Vagina (tissue), 2 donors: ENCODE results near the gene SLC9C1. TPM values are rescaled to one million over a fixed set of nuclear protein-coding genes. Genes with fewer than 3 reads are reported as not detected.

ENCODE experiments used
- DNase-seq, 2 donors: peaks; one replicate each; pipeline ENCODE4 v3.0.0-alpha.2; 2017; ENCODE audit errors: extremely low spot score in 2 of 2
- H3K27ac ChIP-seq: fragments of 200-600 bp; sonication (generic); one replicate; pipeline ENCODE4 v1.5.1; 2019
- H3K27me3 ChIP-seq: fragments of 200-600 bp; sonication (generic); one replicate; pipeline ENCODE4 v1.5.1; 2019
- H3K36me3 ChIP-seq, 2 donors: fragments of 200-600 bp; sonication (generic); one replicate each; pipeline ENCODE4 v1.5.1; 2017 to 2019
- H3K4me1 ChIP-seq: fragments of 200-600 bp; sonication (generic); one replicate; pipeline ENCODE4 v1.5.1; 2019
- H3K4me3 ChIP-seq, 2 donors: fragments of 200-600 bp; sonication (generic); 1 replicate in 1 of 2; 2 replicates in 1 of 2; pipeline ENCODE4 v1.5.1; 2016 to 2019
- H3K9me3 ChIP-seq: fragments of 200-600 bp; sonication (generic); one replicate; pipeline ENCODE4 v1.5.1; 2019
- CTCF ChIP-seq, 3 experiments: fragments of 450-650 bp in 2 of 3; fragments of 200-600 bp in 1 of 3; sonication (generic) in 1 of 3; IDR thresholded peaks; one replicate each; pipeline ENCODE4 v1.5.1; 2017 to 2019; ENCODE audit warnings: antibody characterized with exemption in 3 of 3, mild to moderate bottlenecking in 2 of 3, moderate library complexity in 2 of 3
- POLR2A ChIP-seq, 2 donors: fragments of 450-650 bp; IDR thresholded peaks; one replicate each; pipeline ENCODE4 v1.6.1; 2017; ENCODE audit warnings: antibody characterized with exemption in 2 of 2, mild to moderate bottlenecking in 2 of 2, moderate library complexity in 2 of 2
- POLR2AphosphoS5 ChIP-seq, 2 donors: sonication (generic); formaldehyde crosslinking; IDR thresholded peaks; one replicate each; pipeline ENCODE4 v1.9.0; 2017; ENCODE audit warnings: antibody characterized with exemption in 2 of 2, mild to moderate bottlenecking in 2 of 2, low read depth in 1 of 2; ENCODE audit not compliant: insufficient read depth in 1 of 2
- intact Hi-C: fragments of 100-400 bp; cut with DNase I; formaldehyde crosslinking; loops from one replicate; pipeline ENCODE4 v1.15.1; 2023
- total RNA-seq: library from RNA; depleted of rRNA; stranded (reverse); fragments of >200 nt; gene quantifications from one replicate; pipeline ENCODE4 v1.2.3, GENCODE V29; 2016

The SLC9C1 gene
- total RNA-seq, 1 donor from 2014 or later, result not detected

- no peaks in the 10 kb centered on the region for H3K36me3 ChIP-seq
- H3K27me3 ChIP-seq, result no peaks in the 10 kb centered on the region
- no peak overlapping the region for H3K27ac ChIP-seq
- no peaks in the 10 kb centered on the region for H3K4me1 ChIP-seq
- no peaks in the 10 kb centered on the region for H3K9me3 ChIP-seq
- intact Hi-C loops, result no loop called here
- DNase-seq, result no peak
- no peak overlapping the region for H3K4me3 ChIP-seq
- no peak for TF ChIP-seq CTCF (IDR thresholded peaks at IDR 0.05)
- no peak for TF ChIP-seq POLR2AphosphoS5 (IDR thresholded peaks at IDR 0.05; ENCODE audit: insufficient read depth in 1 of 2, low read depth in 1 of 2)
- TF ChIP-seq POLR2A (IDR thresholded peaks at IDR 0.05), result no peak
Measured at GRCh38 chr3:112137781-112138180, 156.2 kb downstream of the SLC9C1 start.

- no peak for TF ChIP-seq POLR2A (IDR thresholded peaks at IDR 0.05)
- peak in 1 of 3 experiments; percentile 20 for TF ChIP-seq CTCF (IDR thresholded peaks at IDR 0.05)
- no peaks in the 10 kb centered on the region for H3K36me3 ChIP-seq
- no peak overlapping the region for H3K27ac ChIP-seq
- no peaks in the 10 kb centered on the region for H3K9me3 ChIP-seq
- H3K4me1 ChIP-seq, result no peaks in the 10 kb centered on the region
- intact Hi-C loops, result no loop called here
- no peak overlapping the region for H3K4me3 ChIP-seq
- H3K27me3 ChIP-seq, result no peaks in the 10 kb centered on the region
- no peak for DNase-seq
Measured at GRCh38 chr3:112136959-112137693, 156.9 kb downstream of the SLC9C1 start.

GRCh38 chr3:112136046-112136445, 158.0 kb downstream of the SLC9C1 start:
- Histone ChIP-seq H3K27me3 (no peaks in the 10 kb centered on the region), H3K36me3 (no peaks in the 10 kb centered on the region), H3K9me3 (no peaks in the 10 kb centered on the region), H3K4me1 (no peaks in the 10 kb centered on the region), H3K27ac (no peak overlapping the region), H3K4me3 (no peak overlapping the region)
- no peak for TF ChIP-seq POLR2A (IDR thresholded peaks at IDR 0.05)
- DNase-seq, result no peak
- intact Hi-C loops, result no loop called here

GRCh38 chr3:112134335-112135124, 159.5 kb downstream of the SLC9C1 start:
- no peaks in the 10 kb centered on the region for H3K4me1 ChIP-seq

GRCh38 chr3:112133626-112134334, 160.2 kb downstream of the SLC9C1 start:
- intact Hi-C loops, result no loop called here
- DNase-seq, result no peak
- Histone ChIP-seq H3K4me1 (no peaks in the 10 kb centered on the region), H3K27me3 (no peaks in the 10 kb centered on the region), H3K9me3 (no peaks in the 10 kb centered on the region), H3K27ac (no peak overlapping the region), H3K36me3 (no peaks in the 10 kb centered on the region), H3K4me3 (no peak overlapping the region)
- TF ChIP-seq POLR2AphosphoS5 (IDR thresholded peaks at IDR 0.05; ENCODE audit: insufficient read depth in 1 of 2, low read depth in 1 of 2), result no peak
- no peak for TF ChIP-seq CTCF (IDR thresholded peaks at IDR 0.05)
- no peak for TF ChIP-seq POLR2A (IDR thresholded peaks at IDR 0.05)

More at GRCh38 chr3:112134335-112135124, 159.5 kb downstream of the SLC9C1 start:
- intact Hi-C loops, result no loop called here
- no peaks in the 10 kb centered on the region for H3K9me3 ChIP-seq
- H3K27me3 ChIP-seq, result no peaks in the 10 kb centered on the region
- no peak overlapping the region for H3K27ac ChIP-seq
- TF ChIP-seq POLR2A (IDR thresholded peaks at IDR 0.05), result no peak
- no peak for TF ChIP-seq POLR2AphosphoS5 (IDR thresholded peaks at IDR 0.05; ENCODE audit: insufficient read depth in 1 of 2, low read depth in 1 of 2)
- DNase-seq, result no peak
- H3K4me3 ChIP-seq, result no peak overlapping the region
- H3K36me3 ChIP-seq, result no peaks in the 10 kb centered on the region
